ENCODE results near the gene TRIM68. TPM values are rescaled to one million over a fixed set of nuclear protein-coding genes. Genes with fewer than 3 reads are reported as not detected.

Gene TRIM68
- total and polyA plus RNA-seq, 8 donors = 4.5 to 32.0 (median 12.1) TPM; not detected in 1

- intact Hi-C loops (cut with DNase I; ENCODE audit: low total_unique reads) = no loop called here
- Histone ChIP-seq H3K27me3 (peaks cover 0 to 4% (median 0%) of the 10 kb centered on the region in 3 donors), H3K27ac (no peak overlapping the region), H3K36me3 (no peaks in the 10 kb centered on the region), H3K4me1 (no peaks in the 10 kb centered on the region), H3K9me3 (no peaks in the 10 kb centered on the region), H3K4me3 (no peak overlapping the region)
- WGBS, 5 donors = 75 to 95% (median 89%) methylated on average over 1 of the region's 1 CpG
- TF ChIP-seq POLR2A (IDR thresholded peaks at IDR 0.05) = no peak
- no peak for TF ChIP-seq EP300 (IDR thresholded peaks at IDR 0.05)
- TF ChIP-seq POLR2AphosphoS5 (IDR thresholded peaks at IDR 0.05) = no peak
- TF ChIP-seq CTCF (IDR thresholded peaks at IDR 0.05) = no peak
- DNase-seq = no peak
These were observed 27.9 kb downstream of the TRIM68 start for GRCh38 chr11:4580124-4580523.

- H3K36me3 ChIP-seq = no peaks in the 10 kb centered on the region
- no peak for DNase-seq
- no peaks in the 10 kb centered on the region for H3K4me1 ChIP-seq
- H3K4me3 ChIP-seq = no peak overlapping the region
- 83 to 94% (median 87%) methylated on average over 6 of the region's 6 CpGs for WGBS, 5 donors
- no peak overlapping the region for H3K27ac ChIP-seq
- H3K27me3 ChIP-seq = no peaks in the 10 kb centered on the region
- H3K9me3 ChIP-seq = no peaks in the 10 kb centered on the region
- intact Hi-C loops (cut with DNase I; ENCODE audit: low total_unique reads) = no loop called here
- TF ChIP-seq POLR2A (IDR thresholded peaks at IDR 0.05) = no peak
- TF ChIP-seq CTCF (IDR thresholded peaks at IDR 0.05) = no peak
- TF ChIP-seq EP300 (IDR thresholded peaks at IDR 0.05) = no peak
- TF ChIP-seq POLR2AphosphoS5 (IDR thresholded peaks at IDR 0.05) = no peak
These were observed 29.4 kb downstream of the TRIM68 start for GRCh38 chr11:4578624-4579023.

GRCh38 chr11:4577761-4578160 lies 30.3 kb downstream of the TRIM68 start:
- no peak for DNase-seq
- no peak for TF ChIP-seq CTCF (IDR thresholded peaks at IDR 0.05)
- no peak for TF ChIP-seq POLR2AphosphoS5 (IDR thresholded peaks at IDR 0.05)
- no peak for TF ChIP-seq EP300 (IDR thresholded peaks at IDR 0.05)
- no peak for TF ChIP-seq POLR2A (IDR thresholded peaks at IDR 0.05)

GRCh38 chr11:4576880-4577279 lies 31.2 kb downstream of the TRIM68 start:
- no peak for DNase-seq
- no peak overlapping the region for H3K27ac ChIP-seq
- TF ChIP-seq POLR2AphosphoS5 (IDR thresholded peaks at IDR 0.05) (no peak), EP300 (IDR thresholded peaks at IDR 0.05) (no peak), CTCF (IDR thresholded peaks at IDR 0.05) (no peak), POLR2A (IDR thresholded peaks at IDR 0.05) (no peak)
- no peaks in the 10 kb centered on the region for H3K9me3 ChIP-seq
- H3K36me3 ChIP-seq = no peaks in the 10 kb centered on the region
- WGBS, 5 donors = 41 to 55% (median 46%) methylated on average over 3 of the region's 3 CpGs
- intact Hi-C loops (cut with DNase I; ENCODE audit: low total_unique reads) = no loop called here
- no peaks in the 10 kb centered on the region for H3K4me1 ChIP-seq
- H3K4me3 ChIP-seq = no peak overlapping the region
- no peaks in the 10 kb centered on the region for H3K27me3 ChIP-seq

More at GRCh38 chr11:4577761-4578160, 30.3 kb downstream of the TRIM68 start:
- Histone ChIP-seq H3K9me3 (no peaks in the 10 kb centered on the region), H3K4me3 (no peak overlapping the region), H3K27me3 (no peaks in the 10 kb centered on the region), H3K36me3 (no peaks in the 10 kb centered on the region), H3K4me1 (no peaks in the 10 kb centered on the region), H3K27ac (no peak overlapping the region)
- intact Hi-C loops (cut with DNase I; ENCODE audit: low total_unique reads) = no loop called here
- WGBS, 5 donors = 70 to 78% (median 73%) methylated on average over 2 of the region's 2 CpGs

All from stomach (tissue), 9 donors.